A549 treated with GW870086 at 1 μM for 4 hours (cell line): Measurements from ENCODE around the gene ELMOD2. TPM values are rescaled to one million over a fixed set of nuclear protein-coding genes. Genes with fewer than 3 reads are reported as not detected.

ENCODE experiments used
- total RNA-seq: library from RNA; stranded (reverse); fragments of 200-300 nt; extraction: Qiagen RNA extraction; gene quantifications from 5 replicates; pipeline ENCODE4 v1.2.3, GENCODE V29; 2022; ENCODE audit warnings: low read depth

ELMOD2 gene
- 7.3 to 12.9 TPM (median 9.3 TPM) in 5 replicates for total RNA-seq

GRCh38 chr4:140523857-140524742 lies at the start of gene ELMOD2:
ELMOD2 (plus strand) TSS chr4:140524168; CDS start chr4:140525429, 1,261 bp downstream.

DNA sequence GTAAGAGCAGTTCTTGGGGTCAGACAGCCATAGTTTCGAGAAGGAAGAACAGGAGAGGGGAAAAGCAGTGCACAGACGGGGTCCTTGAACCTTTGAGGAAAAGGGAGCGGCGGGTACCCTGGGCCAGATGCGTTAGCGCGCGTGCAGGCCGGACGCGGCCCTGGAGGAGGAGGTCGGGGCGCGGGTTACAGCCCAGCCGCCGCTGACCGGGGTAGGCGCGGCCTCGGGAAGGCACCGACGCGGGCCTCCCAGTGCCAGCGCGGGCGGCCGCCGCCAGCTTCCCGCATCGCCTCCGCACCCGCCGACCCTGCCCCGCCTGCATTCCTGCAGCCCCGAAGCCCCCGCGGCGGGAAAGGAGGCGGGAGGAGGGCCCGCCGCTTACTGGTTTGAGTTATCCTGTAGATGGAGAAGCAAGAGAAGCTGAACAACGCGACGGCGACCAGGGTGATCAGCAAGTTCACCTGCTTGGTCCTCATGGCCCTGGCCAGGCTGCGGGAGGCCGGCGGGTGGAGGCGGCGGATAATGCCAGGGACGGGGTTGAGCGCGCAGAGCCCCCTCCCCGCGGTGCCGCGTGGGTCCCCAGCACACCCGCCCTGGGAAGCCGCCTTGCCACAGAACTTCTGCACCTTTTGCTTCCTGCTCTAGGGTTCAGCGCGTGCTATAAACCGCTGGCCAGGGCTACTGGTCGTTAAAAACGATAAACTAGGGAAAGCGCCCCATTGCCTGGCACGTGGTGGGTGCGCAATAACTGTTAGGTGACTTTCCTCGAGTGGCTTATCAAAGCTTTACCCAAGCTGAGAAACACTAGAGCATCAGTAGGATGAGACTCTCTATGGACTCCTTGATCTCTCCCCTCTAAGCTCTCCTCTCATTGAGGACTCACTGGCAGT lies 26.0 kb upstream of the ELMOD2 start, which contains the start of gene MGAT4D:
Gene MGAT4D (minus strand): TSS at position 547 of the 890 bp plus-strand sequence. CDS start 71 bp downstream, at position 476.

DNA sequence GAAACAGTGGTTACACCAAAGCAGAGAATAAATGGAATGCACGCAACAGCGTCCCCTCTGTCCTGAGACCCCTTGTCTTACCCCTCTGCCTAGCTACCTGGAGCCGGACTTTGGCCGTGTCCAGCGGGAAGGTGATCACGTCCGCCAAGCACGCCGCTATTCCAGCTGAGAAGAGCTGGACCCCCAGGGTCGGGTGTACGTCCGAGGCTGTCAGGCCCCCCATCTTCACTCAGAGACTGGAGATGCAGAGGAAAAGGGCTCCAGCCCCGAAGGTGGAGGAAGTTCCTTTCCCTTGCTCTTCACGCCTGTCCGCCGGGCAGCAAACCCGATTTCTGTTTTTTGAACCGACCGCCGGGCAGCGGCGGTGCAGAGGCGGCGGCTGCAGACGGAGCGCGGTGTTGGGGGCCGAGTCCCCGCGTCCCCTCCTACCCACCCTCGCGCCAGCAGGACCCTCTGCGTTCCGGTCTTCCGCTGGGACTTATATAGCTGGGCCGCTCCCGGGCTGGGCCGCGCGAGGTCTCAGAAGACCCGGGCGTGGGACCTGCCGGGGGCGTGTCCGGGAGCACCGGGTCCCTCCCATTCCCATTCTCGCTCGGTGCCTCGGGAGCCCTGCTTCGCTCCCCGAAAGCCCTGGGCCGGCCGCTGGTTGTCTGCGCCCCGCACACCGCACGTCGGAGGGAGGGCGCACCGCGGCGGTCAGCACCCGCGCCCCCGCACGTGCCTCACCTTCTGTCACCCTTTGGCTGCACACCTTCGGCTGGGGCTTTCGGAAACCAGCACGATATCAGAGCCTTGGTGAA lies 44.7 kb downstream of the ELMOD2 start, which contains the start of gene UCP1:
Gene UCP1 (minus strand): TSS at position 455 of the 800 bp plus-strand sequence. CDS start 232 bp downstream, at position 223.

Other genes with a start within 250 kb of the ELMOD2 start
- 19.7 to 36.7 TPM (median 31.5 TPM) in 5 replicates for gene SCOC, start 150.5 kb upstream of the ELMOD2 start, total RNA-seq
- gene CLGN, start 96.5 kb upstream of the ELMOD2 start, total RNA-seq = 4.2 to 6.1 TPM (median 5.2 TPM) in 5 replicates
- gene MGAT4D, start 25.9 kb upstream of the ELMOD2 start, total RNA-seq = not detected in 5 replicates
- gene UCP1, start 44.8 kb downstream of the ELMOD2 start, total RNA-seq = 0.08 to 0.17 TPM (median 0.09 TPM) in 3 of 5 replicates, not detected in the others
- gene TBC1D9, start 232.2 kb downstream of the ELMOD2 start, total RNA-seq = 4.7 to 7.3 TPM (median 6.7 TPM) in 5 replicates